Testis (tissue), 3 donors: ENCODE measurements around the gene KIFC3. TPM values are rescaled to one million over a fixed set of nuclear protein-coding genes. Genes with fewer than 3 reads are reported as not detected.
"Not testable (repeated sequence)": the region's sequence is repeated elsewhere in the genome, so short reads cannot be mapped to it uniquely, and the experiment has no call there.

Experiments used
- DNase-seq: peaks from one replicate; pipeline ENCODE4 v3.0.0-alpha.2; 2019
- H3K27ac ChIP-seq, 2 donors: fragments of 200-600 bp; sonication (generic); one replicate each; pipeline ENCODE4 v1.5.1; 2019
- H3K27me3 ChIP-seq: fragments of 200-600 bp; sonication (generic); one replicate; pipeline ENCODE4 v1.5.1; 2019
- H3K36me3 ChIP-seq: fragments of 200-600 bp; sonication (generic); one replicate; pipeline ENCODE4 v1.5.1; 2017; ENCODE audit warnings: low read depth; ENCODE audit errors: missing control alignments
- H3K4me1 ChIP-seq: fragments of 200-600 bp; sonication (generic); one replicate; pipeline ENCODE4 v1.5.1; 2019
- H3K4me3 ChIP-seq, 2 donors: fragments of 200-600 bp; sonication (generic); one replicate each; pipeline ENCODE4 v1.5.1; 2017 to 2019
- H3K9me3 ChIP-seq: fragments of 200-600 bp; sonication (generic); one replicate; pipeline ENCODE4 v1.5.1; 2017
- POLR2A ChIP-seq: fragments of 450-650 bp; IDR thresholded peaks from one replicate; pipeline ENCODE4 v1.6.1; 2017; ENCODE audit warnings: antibody characterized with exemption, mild to moderate bottlenecking, moderate library complexity
- WGBS, 2 donors: methylation state at CpG; one replicate each; pipeline ENCODE4 v1.1.5; 2018; 5-methylcytosine and 5-hydroxymethylcytosine counted together
- intact Hi-C: fragments of 100-400 bp; cut with DNase I; formaldehyde crosslinking; loops from one replicate; pipeline ENCODE4 v1.15.1; 2023; ENCODE audit warnings: low total_unique reads
- polyA plus RNA-seq: library from polyadenylated mRNA; stranded (reverse); fragments of 350-450 nt; fragmentation: Illumina TruSeq; extraction: RNeasy Lipid Tissue Mini Kit (QIAGEN cat#74804); gene quantifications from one replicate; pipeline ENCODE4 v1.2.3, GENCODE V29; 2014; ENCODE audit warnings: low read depth, low replicate concordance; ENCODE audit not compliant: insufficient read depth
- total RNA-seq, 2 donors: library from RNA; depleted of rRNA; stranded (reverse); fragments of >200 nt; gene quantifications; one replicate each; pipeline ENCODE4 v1.2.3, GENCODE V29; 2016
- TF ChIP-seq, protein P1 (sequence below), 3 experiments: fragments of 450-650 bp in 2 of 3; fragments of 200-600 bp in 1 of 3; sonication (generic) in 1 of 3; IDR thresholded peaks; one replicate each; pipeline ENCODE4 v1.5.1; 2016 to 2019; ENCODE audit warnings: antibody characterized with exemption in 3 of 3, mild to moderate bottlenecking in 2 of 3, moderate library complexity in 1 of 3

Gene KIFC3
- total and polyA plus RNA-seq, 3 donors from 2014 or later: 105 to 185 (median 137) TPM

DNA sequence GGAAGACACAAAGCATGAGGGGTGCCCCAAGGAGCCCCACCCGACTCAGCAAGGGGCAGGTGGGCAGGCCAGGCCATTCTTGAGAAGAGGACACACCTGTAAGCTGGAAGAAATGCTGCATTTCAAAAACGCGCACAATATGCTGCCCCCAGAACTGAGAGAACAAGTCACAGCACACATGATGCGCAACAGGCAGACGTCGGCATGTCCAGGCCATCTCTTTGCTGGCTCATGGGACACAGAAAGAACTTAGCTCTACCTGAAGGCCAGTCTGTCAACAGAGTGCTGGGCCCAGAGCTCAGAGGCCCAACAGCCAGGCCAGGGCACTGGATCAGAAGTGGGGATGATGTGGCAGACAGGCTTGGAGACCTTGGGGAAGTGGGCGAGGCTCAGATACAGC is 18.0 kb downstream of the KIFC3 start:
- Histone ChIP-seq H3K9me3 (no peaks in the 10 kb centered on the region), H3K4me3 (no peak overlapping the region), H3K27me3 (no peaks in the 10 kb centered on the region), H3K27ac (no peak overlapping the region), H3K36me3 (no peaks in the 10 kb centered on the region), H3K4me1 (peaks cover 32% of the 10 kb centered on the region)
- intact Hi-C loops: no loop called here
- 91 to 92% methylated on average over 7 of the region's 7 CpGs for WGBS, 2 donors
- no peak for DNase-seq
- TF ChIP-seq POLR2A: no peak
- TF ChIP-seq, protein P1, sequence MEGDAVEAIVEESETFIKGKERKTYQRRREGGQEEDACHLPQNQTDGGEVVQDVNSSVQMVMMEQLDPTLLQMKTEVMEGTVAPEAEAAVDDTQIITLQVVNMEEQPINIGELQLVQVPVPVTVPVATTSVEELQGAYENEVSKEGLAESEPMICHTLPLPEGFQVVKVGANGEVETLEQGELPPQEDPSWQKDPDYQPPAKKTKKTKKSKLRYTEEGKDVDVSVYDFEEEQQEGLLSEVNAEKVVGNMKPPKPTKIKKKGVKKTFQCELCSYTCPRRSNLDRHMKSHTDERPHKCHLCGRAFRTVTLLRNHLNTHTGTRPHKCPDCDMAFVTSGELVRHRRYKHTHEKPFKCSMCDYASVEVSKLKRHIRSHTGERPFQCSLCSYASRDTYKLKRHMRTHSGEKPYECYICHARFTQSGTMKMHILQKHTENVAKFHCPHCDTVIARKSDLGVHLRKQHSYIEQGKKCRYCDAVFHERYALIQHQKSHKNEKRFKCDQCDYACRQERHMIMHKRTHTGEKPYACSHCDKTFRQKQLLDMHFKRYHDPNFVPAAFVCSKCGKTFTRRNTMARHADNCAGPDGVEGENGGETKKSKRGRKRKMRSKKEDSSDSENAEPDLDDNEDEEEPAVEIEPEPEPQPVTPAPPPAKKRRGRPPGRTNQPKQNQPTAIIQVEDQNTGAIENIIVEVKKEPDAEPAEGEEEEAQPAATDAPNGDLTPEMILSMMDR (IDR thresholded peaks at IDR 0.05): no peak

DNA sequence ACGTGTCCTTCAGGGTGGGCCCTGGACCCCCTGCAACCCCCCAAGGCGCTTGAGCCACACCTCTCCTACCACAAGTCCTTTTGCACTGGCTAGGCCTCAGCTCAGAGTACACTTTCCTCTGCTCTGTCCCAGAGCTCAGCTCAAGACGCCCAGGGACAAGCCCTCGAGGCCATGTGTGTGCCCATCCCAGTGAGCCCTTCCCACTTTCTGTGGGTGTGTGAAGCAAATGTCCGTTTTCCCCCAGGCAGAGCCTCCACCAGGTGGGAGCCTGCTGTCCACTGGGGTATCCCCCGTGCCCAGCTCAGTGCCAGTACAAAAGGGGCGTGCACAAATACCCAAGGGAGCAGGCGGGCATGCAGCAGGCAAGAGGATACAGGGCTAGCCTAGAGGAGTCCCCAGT is 18.4 kb downstream of the KIFC3 start:
- Histone ChIP-seq H3K9me3 (no peaks in the 10 kb centered on the region), H3K4me3 (no peak overlapping the region), H3K27ac (no peak overlapping the region), H3K27me3 (no peaks in the 10 kb centered on the region), H3K36me3 (no peaks in the 10 kb centered on the region), H3K4me1 (peaks cover 31% of the 10 kb centered on the region)
- TF ChIP-seq POLR2A: no peak
- TF ChIP-seq, protein P1 (IDR thresholded peaks at IDR 0.05): no peak
- no peak for DNase-seq
- intact Hi-C loops: no loop called here
- WGBS, 2 donors: 85 to 97% methylated on average over 2 to 8 of the region's 8 CpGs

DNA sequence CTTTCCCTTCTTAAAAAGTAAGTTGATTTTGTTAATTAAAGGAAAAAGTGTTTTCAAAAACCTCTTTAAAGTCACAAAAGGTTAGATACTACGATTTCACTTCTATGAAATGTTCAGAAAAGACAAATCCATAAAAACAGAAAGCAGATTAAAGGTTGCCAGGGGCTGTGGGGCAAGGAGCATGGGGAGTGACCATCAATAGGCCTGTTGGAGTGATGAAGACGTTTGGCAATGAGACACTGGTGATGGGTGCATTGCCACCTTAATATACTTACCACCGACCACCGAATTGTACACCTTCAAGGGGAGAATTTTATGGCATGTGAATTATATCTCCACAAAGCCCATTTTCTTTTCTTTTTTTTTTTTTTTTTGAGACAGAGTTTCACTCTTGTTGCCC is 19.2 kb downstream of the KIFC3 start:
- 82 to 84% methylated on average over 4 of the region's 4 CpGs for WGBS, 2 donors
- Histone ChIP-seq H3K27ac (no peak overlapping the region), H3K4me3 (no peak overlapping the region), H3K9me3 (no peaks in the 10 kb centered on the region), H3K36me3 (no peaks in the 10 kb centered on the region), H3K27me3 (no peaks in the 10 kb centered on the region), H3K4me1 (peaks cover 23% of the 10 kb centered on the region)
- TF ChIP-seq, protein P1 (IDR thresholded peaks at IDR 0.05): no peak
- TF ChIP-seq POLR2A: no peak
- no peak for DNase-seq
- intact Hi-C loops: no loop called here

DNA sequence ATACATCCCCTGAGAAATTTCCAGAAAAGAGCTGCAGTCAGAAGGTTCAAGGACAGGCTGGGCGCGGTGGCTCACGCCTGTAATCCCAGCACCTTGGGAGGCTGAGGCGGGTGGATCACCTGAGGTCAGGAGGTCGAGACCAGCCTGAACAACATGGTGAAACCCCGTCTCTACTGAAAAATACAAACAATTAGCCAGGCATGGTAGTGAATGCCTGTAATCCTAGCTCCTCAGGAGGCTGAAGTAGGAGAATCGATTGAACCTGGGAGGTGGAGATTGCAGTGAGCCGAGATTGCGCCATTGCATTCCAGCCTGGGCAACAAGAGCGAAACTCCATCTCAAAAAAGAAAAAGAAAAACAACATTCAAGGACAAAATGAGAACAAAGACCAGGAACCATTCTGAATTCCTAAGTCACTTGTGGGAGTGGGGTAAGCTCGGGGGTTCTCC is 19.7 kb downstream of the KIFC3 start:
- H3K27me3 ChIP-seq, H3K9me3 ChIP-seq, H3K27ac ChIP-seq, DNase-seq, intact Hi-C loops, H3K4me3 ChIP-seq, H3K36me3 ChIP-seq: not testable (repeated sequence)
- 65% methylated on average over 11 of the region's 11 CpGs for WGBS, 2 donors
- peaks cover 18% of the 10 kb centered on the region for H3K4me1 ChIP-seq

DNA sequence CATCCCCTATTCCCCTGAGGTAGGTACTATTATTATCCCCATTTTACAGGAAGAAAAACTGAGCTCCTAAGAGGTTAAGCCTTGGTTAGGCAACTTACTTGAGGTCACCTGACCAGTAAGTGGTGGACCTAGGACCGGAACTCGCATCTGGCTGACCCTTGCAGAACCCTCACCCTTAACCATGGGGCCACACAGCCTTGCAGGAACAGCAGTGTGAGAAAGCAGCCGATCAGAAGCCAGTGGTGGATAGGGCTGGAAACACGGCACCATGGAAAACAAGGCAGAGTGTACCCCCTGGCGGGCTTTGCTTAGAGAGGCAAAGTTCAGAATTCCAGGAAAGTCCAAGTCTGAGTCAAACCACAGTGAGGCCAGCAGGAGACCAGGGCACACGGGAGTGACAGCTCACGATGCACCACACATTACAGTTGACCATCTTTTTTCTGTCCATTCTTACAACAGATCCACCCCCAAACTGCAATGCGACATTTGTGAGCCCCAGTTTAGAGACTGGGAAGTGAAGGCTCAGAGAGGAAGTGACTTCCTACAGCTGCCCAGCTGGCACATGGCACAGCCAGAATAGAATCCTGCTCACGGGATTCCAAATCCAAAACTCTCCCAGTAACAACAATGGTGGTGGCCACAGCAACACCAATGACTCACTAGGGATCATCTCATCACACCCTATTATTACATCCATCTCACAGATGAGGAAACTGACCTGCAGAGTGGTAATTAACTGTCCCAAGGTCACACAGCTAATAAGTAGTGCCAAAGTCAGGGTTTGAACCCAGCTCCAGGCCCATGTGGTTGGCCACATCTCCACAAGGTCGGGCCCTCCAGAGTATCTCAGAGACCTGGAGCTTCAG is 20.3 kb downstream of the KIFC3 start:
- no peak for DNase-seq
- peaks cover 12% of the 10 kb centered on the region for H3K4me1 ChIP-seq
- no peak for TF ChIP-seq POLR2A
- intact Hi-C loops: no loop called here
- no peaks in the 10 kb centered on the region for H3K9me3 ChIP-seq
- H3K27ac ChIP-seq: no peak overlapping the region
- WGBS, 2 donors: 90% methylated on average over 8 to 10 of the region's 10 CpGs
- H3K4me3 ChIP-seq: no peak overlapping the region
- no peaks in the 10 kb centered on the region for H3K27me3 ChIP-seq
- H3K36me3 ChIP-seq: no peaks in the 10 kb centered on the region

DNA sequence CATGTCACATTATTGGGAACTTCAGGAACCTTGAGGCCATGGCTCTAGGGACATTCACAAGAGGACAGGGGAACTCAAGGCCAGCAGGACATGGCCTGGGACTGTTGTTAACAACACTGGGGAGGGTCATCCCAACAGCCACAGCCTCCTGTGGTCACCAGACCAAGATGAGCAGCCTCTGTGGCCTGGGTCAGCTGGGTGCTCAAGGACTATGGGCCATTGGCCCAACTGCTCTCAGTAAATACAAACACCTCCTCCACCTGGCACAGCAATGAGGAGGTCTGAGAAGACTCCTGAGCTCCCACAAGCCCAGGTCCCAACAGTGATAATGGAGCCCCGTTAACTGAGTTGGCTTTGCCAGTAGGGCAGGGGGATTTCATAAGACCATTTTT is 20.9 kb downstream of the KIFC3 start:
- DNase-seq: no peak
- TF ChIP-seq, protein P1 (IDR thresholded peaks at IDR 0.05): no peak
- TF ChIP-seq POLR2A: no peak
- no peaks in the 10 kb centered on the region for H3K9me3 ChIP-seq
- peaks cover 5% of the 10 kb centered on the region for H3K4me1 ChIP-seq
- intact Hi-C loops: no loop called here
- H3K27ac ChIP-seq: no peak overlapping the region
- no peaks in the 10 kb centered on the region for H3K36me3 ChIP-seq
- no peak overlapping the region for H3K4me3 ChIP-seq
- WGBS, 2 donors: 91% methylated on average over 1 of the region's 1 CpG; no CpG with 5 or more reads in 1 of the 2 donors
- H3K27me3 ChIP-seq: no peaks in the 10 kb centered on the region

DNA sequence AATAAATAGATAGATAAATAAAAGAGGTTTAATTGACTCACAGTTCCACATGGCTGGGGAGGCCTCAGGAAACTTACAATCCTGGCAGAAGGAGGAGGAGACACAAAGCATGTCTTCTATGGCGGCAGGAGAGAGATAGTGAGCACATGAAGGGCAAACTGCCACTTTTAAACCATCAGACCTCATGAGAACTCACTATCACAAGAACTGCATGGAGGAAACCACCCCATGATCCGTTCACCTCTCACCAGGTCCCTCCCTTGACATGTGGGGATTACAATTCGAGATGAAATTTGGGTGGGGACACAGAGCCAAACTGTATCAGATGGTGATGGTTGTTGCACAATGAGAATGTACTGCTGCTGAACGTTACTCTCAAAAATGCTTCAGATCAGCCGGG is 22.5 kb downstream of the KIFC3 start:
- H3K4me3 ChIP-seq, H3K9me3 ChIP-seq, intact Hi-C loops, H3K4me1 ChIP-seq, DNase-seq, H3K27ac ChIP-seq, H3K27me3 ChIP-seq, H3K36me3 ChIP-seq: not testable (repeated sequence)
- 92 to 94% methylated on average over 5 of the region's 5 CpGs for WGBS, 2 donors
